GM19193 (cell line): ENCODE results near the gene DYNLT3.

Source experiments
- POLR2A ChIP-seq: IDR thresholded peaks from 4 replicates; pipeline ENCODE4 v1.6.1; 2011; ENCODE audit not compliant: insufficient read depth, insufficient read length; ENCODE audit errors: extremely low read depth

Gene DYNLT3

DNA sequence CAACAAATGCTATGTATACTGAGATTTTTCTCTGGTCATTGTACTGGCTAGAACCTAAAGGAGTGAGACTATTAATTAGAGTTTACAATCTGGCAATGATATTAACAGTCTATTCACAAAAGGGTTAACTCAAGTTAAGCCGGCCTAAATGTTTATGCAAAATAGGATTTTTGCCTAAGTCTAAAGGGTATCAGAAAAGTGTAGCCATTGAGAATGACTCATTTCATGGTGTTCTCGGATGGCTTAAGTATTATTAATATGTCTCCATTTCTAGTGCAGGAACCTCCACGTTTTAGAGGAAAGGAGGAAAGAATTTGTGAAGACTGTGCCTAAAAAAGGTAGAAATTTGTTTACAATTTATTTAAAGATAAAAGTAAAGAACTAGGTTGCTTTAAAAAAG, 29.8 kb downstream of the DYNLT3 start:
- TF ChIP-seq POLR2A: no peak

DNA sequence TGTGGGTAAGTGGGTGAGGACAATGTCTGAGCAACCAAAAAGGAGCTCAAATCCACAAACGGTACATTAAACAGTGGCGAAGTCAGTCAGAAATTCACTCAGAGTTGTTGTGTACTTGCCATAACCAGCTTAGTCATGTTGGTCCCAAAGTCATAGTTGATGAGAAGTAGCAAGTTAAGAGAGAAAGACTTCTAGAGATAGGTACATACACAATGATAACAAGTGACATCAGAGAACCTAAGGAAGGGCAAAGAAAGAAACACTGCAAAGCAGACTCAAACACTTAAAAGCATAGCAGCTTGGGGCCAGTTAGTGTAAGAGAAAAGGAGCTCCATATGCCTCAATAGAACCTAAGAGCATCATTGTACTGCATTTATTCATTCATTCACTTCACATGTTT, 30.2 kb downstream of the DYNLT3 start:
- TF ChIP-seq POLR2A: no peak

DNA sequence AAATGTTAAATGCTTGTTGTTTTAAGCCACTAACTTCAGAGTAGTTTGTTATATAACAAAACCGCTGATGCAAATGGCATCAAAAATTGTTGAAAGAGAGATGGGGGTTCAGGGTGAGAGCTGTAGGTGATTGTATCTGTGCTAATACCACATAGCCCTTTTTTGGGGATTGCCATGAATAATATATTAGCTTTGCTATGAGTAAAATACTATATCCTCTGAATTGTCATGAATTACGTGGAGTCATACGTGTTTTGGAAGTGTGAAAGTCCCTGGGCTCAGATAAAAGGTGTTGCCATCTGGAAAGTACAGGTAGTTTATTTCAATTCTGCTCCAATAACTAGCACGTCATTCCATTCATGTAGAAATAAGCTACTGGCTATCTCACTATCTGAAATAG, 30.6 kb downstream of the DYNLT3 start:
- no peak for TF ChIP-seq POLR2A

DNA sequence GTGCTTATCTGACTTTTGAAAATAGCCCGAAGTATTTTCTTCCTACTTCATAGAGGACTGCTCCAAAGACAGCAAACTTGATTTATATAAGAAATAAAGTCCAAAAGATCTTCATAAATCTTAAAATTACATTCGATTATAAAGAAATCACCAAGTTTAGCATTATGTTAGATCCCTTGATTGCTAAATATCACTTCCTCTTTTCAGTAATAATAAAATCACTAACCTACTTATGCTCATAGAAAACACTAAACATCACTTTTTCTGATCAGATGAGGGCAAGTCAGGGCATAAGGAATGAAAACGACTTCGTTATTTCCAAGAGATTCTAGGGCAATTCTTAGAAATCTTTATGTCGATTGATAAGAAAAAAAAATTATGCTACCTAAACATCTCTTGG, 32.0 kb downstream of the DYNLT3 start:
- TF ChIP-seq POLR2A: no peak

DNA sequence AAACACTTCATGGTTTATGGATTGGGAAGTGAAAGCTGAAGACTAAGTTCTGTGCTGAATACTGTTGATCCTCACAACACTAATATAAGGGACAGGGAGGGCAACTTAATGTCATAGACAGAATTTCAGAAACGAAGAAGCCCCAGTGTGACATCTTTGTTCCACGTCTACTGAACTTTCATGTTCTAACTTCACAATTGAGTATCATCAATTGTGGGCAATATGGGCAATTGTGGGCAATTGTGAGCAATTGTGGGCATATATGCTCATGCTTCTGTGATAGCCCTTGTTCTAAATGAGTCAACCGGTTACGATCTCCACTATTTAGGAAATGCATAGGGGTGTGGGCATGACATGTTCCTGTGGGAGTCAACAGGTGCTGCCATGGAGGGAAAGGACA, 33.8 kb downstream of the DYNLT3 start:
- TF ChIP-seq POLR2A: no peak

DNA sequence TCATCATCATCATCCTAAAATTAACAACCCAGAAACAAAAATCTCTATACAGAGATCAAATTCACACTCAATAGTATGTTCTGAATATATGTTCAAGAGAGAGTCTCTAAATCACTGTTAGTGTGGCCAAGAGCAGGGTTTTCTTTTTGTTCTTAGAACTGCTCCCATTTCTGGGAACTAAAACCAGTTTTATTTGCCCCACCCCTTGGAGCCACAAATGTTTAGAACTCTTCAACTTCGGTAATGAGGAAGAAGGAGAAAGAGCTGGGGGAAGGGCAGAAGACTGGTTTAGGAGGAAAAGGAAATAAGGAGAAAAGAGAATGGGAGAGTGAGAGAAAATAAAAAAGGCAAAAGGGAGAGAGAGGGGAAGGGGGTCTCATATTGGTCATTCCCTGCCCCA, 35.3 kb downstream of the DYNLT3 start:
- no peak for TF ChIP-seq POLR2A

DNA sequence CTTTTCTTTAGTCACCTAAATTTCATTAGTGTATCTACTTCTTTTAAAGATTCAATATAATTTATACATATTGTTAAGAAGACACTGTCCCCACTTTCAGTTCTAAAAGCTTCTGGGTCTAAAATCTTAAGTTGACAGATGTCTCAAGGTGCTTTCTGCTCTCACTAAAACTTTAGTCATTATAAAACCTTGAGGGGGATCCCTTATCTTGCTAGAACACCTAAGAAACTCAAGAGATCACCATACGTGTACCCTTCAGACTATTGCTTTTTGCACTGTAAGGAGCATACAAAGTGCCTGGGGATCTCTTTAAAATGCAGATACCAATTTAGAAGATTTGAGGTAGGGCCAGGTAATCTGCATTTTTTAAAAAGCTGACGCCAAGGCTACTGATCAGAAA, 37.4 kb downstream of the DYNLT3 start:
- TF ChIP-seq POLR2A: no peak

DNA sequence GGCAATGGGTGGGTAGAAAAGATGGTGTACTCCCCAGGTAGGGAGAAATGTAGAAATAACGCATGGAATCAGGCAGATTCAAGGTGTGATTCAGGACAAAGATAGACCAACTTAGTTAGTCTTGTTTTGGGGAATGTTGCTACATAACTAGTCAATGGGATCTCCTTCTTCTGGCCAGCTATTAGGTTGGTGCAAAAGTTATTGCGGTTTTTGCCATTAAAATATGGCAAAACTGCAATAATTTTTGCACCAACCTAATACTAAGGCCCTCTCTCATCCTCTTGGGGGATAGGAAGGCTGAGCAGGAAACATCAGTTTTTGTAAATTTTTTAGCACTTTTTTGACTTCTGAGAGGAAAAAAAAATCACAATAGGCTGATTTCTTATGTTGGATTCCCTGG, 44.3 kb downstream of the DYNLT3 start:
- TF ChIP-seq POLR2A: no peak

DNA sequence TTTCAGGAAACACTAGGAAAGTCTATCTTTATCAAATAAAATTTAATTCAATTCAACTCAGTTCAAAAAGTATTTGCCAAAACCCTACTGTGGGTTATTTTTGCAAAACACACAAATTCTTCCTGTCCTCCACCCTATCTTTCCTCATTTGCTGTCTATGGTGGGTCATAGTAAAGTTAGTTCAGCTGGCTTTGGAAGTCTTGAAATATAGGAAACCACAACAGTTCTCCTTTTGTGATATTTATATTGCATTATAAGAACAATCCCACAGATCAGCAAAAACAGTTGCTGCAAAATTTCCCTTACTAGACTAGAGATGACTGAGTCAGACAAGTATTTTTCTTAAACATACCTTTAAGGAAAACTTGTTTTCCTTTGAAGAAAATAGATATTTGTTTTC, 45.3 kb downstream of the DYNLT3 start:
- TF ChIP-seq POLR2A: no peak

DNA sequence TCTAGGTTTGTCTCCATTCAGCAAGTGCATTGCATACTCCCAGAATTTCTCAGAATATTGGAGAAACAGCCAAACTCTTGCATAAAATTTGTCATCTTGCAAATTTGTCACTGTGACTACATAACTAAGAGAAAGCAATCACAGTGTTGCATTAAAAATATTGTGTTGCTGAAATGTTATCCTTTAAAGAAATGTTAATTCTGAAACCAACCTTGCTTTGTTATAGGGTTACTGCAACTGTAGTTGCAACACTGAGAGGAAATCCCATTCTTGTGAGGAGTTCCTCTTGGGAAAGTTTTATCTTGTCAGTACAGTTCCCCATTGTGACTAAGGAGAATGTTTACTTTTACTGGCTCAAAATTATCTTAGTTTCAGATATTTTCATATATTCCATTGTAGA, 46.7 kb downstream of the DYNLT3 start:
- TF ChIP-seq POLR2A: no peak

DNA sequence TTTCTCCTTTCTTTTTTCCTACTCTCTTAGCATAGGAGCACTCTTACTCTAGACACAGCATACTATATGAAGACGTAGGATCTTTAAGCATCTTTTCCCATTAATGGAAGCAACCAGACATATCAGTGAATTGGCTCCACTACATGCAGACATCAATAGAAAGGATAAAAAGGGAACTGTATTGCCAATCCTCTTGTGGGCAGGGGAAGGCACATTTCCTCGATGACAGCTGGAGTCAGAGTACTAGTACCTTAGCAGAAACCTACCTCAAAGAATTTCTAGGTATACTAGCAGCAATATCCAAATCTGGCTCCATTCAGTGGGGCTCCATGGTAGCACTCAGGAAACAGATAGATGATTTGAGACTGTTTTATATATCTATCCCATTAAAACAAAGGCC, 47.4 kb downstream of the DYNLT3 start:
- TF ChIP-seq POLR2A: no peak

DNA sequence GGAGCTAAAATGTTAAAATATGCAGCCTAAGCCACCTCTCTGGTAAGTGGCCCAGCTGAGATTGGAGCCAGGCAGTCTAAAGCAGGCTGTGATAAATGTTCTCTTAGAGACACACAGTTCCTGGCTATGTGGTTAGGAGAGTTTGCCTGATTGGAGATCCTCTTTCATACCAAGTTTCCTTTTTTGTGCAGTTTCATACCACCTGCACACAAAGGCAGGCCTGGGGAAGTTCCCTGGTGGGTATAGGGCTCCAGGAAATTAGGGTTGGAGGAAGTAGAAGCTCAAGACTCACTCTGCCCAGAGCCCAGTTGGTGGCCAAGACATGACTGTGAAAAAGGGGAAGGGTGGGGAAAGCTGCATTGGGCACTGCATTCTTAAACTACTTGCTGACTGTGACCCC, 50.6 kb downstream of the DYNLT3 start:
- no peak for TF ChIP-seq POLR2A

DNA sequence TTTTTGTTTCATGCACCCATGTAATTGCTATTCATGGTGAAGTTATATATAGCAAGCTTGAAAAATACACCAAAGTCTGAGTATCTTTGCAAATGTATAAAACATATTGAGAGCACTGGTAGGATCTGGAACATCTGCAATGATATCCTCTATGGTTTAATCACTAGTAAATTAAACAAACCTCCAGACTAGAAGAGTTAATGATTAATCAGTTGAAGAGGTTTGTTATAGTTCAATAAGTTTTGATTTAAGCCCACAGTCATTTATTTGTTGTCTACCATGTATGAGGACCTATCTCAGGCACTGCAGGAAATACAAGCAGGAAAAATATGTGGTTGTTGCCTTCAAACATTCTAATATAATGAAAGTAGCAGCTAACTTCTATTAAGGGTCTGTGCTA, 51.1 kb downstream of the DYNLT3 start:
- no peak for TF ChIP-seq POLR2A
